D341Med (cell line): Measurements from ENCODE around the gene CMTM5.
"Not testable (repeated sequence)": the region's sequence is repeated elsewhere in the genome, so short reads cannot be mapped to it uniquely, and the experiment has no call there.

Experiments
- DNase-seq: peaks from one replicate; pipeline ENCODE4 v3.0.0; 2012; ENCODE audit warnings: low spot score

Gene CMTM5

DNA sequence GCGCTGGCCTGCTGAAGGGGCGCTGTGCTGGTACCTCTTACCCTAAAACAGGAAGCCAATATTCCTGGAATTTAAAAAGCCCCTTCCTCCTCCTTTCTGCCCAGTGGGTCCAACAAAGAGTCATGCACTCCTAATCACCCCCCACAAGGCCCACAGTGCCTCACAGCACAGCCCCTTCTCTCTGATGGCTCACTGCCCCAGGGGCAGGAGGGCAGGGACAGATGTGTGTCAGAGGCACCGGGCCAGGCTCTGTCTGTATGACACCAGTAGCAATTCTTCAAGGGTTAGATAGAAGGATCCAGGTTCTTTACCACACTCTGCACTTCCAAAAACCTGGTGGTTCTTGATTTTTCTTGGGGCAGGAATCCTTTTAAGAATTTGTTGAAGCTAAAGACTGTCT, 22.3 kb downstream of the CMTM5 start:
- no peak for DNase-seq

DNA sequence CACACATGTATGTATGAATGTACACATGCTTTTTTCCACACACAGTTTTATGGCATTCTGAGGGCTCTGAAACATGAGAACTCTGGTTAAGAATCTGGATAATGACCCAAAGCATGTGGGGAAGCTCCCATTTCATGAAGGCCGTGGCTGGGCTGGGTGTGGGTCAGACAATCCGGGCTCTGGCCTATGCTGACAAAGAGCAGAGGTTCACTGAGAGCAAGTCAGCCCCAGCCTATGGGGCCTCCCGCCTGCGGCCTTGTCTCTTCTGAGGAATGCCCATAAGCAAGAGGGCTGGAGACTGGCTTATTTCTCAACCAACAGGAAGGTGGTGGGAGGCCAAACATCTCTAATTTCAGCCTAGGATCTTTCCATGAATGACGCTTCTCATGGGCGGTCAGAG, 22.7 kb downstream of the CMTM5 start:
- DNase-seq: no peak

DNA sequence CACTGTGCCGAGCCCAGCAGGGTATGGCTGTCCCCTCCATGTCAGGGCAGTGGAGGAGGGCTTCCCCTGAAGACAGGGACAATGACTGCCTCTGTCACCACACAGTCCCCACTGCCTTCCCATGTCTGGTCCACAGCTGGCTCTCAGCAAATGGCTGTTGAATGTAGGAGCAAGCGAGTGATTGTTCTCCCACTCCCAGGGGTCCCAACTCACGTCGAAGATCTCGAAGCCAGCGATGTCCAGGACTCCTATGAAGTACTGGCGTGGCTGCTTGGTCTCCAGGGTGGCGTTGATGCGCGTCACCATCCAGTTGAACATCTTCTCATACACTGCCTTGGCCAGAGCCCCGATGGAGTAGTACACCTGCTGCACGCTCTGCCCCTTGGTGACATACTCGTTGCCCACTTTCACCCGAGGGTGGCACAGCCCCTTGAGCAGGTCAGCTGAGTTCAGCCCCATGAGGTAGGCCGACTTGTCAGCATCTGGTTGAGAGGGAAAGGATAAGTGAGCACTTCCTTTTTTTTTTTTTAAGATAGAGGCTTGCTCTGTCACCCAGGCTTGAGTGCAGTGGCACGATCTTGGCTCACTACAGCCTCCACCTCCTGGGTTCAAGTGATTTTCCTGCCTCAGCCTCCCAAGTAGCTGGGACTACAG, 23.8 kb downstream of the CMTM5 start:
- not testable (repeated sequence) for DNase-seq

DNA sequence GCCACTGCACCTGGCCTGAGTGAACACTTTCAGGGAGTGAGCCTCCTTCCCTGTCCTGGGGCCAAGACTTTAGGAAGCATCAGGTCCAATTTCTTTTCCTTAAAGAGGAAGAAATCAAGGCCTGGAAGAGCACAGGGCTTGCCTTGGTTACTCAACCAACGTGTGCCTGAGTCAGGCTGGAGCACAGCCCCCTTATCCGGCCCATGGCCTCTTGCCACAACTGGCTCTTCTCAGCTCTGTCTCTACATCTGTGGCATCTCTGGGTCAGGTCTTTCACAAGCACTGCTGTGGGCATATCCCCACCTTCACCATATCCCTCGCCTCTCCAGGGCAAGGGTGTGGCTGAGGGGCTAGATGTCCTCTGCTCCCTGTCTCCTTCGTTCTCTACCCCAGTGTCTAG, 24.4 kb downstream of the CMTM5 start:
- no peak for DNase-seq

DNA sequence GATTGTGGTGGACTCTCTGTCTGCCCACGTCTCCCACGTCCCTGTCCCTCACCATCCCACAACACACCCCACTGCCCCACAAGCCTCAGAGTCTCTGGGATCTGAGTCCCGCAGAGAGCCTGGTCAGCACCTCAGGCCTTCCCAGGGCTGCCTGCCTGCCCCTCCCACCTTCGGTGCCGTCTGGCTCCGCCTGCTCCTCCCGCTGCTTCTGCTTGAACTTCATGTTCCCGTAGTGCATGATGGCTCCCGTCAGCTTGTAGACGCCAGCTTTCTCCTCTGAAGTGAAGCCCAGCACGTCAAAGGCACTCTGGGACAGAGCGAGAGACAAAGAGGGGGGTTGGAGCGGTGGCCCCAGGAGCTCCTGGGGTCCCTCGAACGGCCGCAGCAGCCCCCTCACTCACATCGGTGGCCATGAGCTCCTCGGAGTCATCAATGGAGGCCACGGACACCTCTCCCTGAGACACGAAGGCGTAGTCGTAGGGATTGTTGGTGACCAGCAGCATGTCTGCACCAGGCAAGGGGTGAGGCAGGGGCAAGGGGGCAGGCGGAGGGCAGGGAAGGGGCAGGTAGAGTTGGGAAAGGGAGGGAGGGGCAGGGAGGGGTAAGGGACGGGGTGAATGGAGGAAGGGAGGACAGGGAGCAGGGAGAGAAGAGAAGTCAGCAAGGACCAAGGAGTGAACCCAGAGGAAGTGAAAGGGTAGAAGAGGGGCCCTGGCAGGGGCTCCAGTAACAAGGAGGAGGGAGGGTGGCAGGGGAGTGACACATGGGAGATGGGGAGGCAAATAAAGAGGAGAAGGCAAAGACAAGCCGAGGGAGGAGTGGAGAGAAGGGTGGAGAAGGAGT, 25.7 kb downstream of the CMTM5 start:
- no peak for DNase-seq

DNA sequence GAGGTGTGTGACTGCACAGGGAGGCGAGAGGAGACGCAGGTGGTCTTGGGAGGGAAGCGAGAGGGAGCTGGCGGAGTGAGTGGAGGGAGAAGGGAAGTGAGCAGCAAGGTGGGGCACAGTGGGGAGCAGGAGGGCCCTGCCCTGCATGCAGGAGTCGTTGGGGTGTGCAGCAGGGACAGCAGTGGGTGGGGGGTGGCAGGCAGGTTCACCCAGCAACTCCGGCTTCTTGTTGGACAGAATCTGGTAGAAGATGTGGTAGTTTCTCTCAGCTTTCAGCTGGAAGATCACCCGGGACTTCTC, 26.2 kb downstream of the CMTM5 start:
- no peak for DNase-seq

DNA sequence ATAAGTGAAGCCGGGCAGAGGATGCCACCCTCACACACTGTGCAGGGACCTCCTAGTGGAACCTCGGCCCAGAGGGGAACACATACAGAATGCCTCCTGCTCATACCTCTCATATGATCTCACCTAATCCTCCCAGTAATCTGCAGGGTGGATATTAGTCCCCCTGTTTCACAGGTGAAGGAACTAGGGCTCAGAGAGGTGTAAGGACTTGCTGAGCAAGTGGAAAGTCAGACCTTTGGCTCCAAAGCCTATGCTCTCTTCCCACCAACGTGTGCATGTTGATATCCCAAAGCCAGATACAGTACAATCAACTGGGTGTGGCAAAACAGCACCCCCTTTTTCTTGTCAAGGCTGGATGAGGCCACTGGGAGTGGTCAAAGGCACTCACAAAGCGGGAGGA, 27.1 kb downstream of the CMTM5 start:
- no peak for DNase-seq

DNA sequence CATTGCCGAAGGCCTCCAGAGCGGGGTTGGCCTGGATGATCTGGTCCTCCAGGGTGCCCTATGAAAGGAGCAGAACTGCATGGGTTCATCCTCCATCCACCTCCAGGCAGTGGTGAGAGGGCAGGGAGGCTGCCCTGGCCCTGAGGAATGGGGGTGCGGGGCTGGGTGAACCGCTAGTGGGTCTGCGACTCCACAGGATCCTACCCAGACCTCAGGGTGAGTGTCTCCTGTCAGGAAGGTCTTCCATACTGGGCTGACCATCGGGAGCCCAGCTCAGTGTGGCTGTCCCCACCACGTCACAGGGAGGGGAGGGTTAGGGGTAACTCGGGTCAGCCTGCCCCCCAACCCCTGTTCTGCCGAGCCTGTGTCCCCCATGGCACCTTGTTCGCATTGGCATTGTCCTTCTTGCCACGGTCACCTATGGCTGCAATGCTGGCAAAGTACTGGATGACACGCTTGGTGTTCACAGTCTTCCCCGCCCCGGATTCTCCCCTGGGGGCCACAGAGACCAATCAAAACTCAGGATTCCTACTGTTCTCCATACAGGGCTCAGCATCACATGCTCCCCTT, 27.6 kb downstream of the CMTM5 start:
- DNase-seq: no peak

DNA sequence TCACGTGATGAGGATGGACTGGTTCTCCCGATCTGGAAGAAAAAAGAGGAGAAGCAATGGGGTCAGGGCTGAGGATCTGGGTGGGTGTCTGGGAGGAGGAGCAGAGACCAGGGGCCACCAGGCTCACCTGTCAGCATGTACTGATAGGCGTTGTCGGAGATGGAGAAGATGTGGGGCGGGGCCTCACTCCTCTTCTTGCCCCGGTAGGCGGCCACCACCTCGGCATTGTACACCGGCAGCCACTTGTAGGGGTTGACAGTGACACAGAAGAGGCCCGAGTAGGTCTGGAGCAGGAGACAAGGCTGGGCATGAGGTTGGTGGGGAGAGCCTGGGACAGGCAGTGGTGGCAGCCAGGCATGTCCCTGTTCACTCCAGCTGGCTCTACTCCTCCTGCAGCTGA, 28.2 kb downstream of the CMTM5 start:
- no peak for DNase-seq

DNA sequence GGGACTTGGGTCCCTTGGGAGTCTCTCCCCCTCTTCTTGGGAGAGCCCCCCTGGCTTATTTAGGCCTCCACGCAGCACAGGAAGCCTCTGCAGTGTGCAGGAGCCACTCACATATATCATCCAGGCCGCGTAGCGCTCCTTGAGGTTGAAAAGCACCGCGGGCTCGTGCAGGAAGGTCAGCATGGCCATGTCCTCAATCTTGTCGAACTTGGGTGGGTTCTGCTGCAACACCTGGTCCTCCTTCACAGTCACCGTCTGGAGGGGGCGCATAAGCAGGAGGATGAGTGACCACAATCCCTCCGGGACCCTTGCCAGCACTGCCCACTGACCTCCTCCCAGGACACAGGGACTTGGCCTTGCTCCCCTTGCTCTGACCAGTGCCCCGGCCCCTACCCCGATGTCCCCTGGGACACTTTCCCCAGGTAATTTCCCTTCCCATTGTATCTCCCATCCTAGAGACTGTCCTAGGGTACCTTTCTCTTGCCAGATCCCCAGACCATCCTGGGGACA, 28.7 kb downstream of the CMTM5 start:
- DNase-seq: no peak

DNA sequence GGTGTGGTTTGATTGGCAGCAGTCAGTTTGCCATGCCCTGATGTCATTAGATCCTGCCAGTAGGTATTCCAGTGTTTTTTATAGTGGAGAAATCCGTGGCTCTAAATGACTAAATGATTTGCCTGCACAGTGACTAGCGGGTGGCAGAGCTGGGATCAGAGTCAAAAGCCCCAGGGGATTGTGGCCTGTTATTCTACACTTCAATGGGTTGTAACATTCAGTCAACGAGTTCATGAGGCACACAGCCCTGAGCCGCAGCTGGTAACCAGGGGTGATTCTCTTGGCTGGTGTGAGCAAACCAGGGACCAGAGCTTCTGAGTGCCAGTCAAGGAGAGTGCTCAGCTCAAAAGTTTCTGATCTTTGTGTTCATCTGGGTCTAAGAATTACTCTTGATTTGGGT, 29.4 kb downstream of the CMTM5 start:
- no peak for DNase-seq

DNA sequence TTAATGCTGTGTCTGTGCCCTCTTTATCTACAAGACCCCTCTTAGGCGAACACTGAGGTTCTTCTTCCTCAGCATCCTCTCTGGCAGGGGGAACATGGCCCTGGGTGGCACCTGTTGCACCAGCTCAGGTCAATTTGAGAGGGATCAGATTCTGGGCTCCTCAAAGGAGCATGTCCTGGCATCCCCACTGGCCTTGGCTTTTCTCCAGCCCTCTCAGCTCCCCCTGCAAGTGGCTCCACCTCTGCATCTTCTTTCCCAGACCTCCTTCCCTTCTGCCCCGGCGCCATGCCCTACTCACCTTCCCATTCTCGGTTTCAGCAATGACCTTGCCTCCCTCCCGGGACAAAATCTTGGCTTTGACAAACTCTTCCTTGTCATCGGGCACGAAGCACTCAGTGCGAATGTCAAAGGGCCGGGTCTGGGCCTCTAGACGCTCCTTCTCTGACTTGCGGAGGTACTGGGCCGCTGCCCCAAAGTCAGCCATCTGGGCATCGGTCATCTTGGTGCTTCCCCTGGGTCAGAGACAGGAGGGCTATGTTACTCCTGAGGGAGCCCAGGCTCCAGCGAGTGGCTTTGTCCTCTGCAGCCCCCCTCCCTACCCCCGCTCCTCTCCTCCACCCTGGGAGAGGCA, 30.0 kb downstream of the CMTM5 start:
- no peak for DNase-seq

DNA sequence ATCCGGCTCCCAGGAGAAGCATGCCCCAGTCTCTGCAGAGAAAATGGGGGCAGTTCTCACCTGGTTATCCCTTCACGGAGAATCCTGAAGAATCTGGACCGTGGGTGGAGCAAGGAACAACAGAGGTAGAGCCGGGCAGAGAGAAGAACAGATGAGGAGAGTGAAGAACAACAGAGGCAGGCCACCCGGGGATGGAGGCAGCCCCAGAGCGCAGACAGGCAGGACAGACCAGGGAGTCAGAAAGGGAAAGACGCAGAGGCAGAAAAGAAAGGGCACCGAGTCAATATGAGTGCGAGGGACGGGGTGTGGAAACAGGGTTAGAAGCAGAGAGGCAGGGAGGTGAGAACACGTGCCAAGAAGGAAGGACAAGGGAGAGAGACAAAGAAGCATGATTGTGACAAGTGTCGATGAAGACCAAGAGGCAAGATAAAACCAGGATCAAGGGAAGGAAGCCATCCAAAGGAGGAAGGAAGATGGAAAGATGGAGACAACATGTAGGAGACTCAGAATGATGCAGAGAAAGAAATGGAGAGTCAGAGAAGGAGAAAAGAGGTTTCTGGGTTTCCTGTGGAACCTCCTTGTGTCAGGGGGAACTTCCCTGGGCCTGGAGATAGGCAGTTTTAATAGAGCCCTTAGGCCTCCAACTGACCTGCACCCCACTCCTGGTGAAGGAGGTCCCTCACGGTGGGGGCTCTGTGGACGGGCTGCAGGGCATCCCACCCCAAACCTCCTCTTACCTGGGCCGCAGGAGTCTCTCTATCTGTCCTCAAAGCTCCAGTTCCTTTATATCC, 30.9 kb downstream of the CMTM5 start, which contains the start of gene MYH6:
Gene MYH6, minus strand, starts transcription at position 758 of the 791 bp plus-strand sequence. CDS start 1,050 bp downstream, outside the sequence.
- DNase-seq: no peak

DNA sequence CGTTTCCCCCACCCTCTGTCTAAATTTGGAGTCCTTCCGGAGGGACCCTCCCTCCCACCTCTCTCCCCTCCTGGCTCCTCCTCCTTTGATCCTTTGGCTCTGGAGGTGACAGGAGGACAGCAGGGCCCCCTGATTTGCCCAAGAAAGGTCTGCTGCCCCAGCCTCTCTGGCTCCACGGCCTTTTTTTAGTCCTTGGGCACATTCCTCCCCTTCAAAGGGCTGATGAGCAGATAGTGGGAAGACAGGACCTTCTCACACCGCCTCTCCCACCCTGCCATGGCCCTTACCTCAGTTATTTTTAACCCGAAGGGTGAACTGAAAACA, 31.4 kb downstream of the CMTM5 start:
- no peak for DNase-seq

DNA sequence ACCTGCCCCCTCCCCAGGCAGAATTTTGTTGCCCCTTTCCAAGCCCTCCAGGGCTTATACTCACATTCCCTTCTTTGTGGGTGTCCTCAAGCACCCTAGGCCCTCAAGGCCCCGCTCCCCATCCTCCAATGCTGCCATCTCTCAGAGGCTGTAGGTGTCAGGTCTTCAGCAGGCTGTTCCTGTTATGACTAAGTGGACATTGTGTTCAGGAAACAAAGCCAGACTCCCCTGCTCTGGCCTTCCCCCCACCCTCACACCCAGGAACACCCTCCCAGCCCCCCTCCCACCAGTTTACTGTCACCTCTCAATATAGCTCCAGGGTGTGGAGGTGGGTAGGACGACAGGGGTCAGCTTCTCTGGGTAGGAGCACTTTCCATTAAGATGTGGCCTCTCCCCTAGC, 32.6 kb downstream of the CMTM5 start:
- no peak for DNase-seq

DNA sequence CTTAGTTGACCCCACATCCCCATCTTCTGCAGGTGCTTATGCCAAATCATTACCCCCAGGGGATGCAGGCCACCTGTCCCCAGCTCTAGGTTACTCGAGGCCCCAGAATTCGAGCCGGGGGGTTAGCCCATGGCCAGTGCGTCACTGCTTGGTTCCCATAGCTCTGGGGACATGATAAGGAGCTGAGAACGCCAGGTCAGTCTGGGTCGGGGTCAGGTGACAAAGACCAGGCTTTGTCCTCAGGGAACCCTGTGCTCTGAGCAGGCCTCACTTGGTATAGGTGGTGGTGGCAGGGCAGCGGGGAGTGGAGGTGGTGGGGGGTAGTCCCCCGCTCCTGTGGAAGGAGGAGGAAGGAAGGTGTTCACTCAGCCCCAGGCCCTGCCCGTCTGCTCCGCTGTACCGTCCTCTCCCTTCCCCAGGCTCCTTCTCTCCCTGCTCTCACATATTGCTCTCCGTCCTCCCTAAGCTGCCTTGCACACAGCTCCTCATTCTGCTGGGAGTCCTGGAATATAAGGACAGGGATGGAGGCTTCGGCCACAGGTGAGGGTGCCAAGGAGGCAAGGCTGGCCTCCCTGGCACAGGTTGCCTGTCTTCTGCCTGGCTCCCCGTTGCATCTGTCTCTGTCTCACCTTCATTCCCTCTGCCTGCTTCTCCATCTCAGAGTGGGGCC, 33.3 kb downstream of the CMTM5 start:
- DNase-seq: no peak

DNA sequence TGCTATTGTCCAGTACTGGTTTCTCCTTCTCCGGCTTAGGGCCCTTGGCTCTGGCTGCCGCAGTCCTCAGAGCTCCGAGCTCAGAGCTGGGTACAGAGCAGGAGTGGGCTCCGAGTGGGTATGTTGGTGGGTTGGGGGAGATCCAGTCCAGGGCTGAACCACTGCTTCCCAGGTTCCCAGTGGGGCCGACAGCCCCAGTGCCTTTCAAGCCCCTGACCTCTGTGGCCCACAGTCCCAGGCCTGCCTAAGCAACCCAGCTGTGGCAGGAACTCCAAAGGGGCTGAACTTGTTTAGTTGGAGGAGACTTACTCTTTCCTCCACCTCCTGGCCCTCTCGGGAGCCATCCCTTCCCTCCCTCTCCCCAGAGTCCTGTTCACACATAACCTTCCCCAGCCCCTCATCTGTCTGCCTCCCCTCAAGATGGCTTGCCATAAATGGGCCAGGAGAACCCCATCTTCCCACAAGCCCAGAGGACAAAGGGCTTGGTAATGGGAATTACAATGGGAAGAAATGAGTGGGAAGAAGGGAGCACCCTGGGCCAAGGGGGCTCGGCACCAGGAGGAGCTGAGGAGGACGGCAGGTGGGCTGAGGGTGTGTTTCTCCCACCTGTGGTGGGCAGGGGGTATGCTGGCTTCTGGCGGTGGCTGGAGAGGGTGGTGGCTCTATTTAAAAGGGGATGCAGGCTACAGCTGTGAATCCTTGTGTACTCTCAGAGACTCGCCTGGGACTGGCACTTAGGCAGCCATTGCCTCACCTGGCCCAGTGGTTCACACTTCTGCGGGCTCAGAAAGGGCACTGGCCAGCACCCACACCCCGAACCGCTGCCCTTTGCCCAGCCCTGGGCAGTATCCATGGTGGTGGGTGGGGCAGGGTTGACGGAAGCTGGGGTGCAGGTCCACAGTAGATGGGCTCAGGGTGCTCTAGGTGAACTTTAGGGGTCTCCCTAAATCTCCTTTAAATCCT, 35.0 kb downstream of the CMTM5 start:
- no peak for DNase-seq

DNA sequence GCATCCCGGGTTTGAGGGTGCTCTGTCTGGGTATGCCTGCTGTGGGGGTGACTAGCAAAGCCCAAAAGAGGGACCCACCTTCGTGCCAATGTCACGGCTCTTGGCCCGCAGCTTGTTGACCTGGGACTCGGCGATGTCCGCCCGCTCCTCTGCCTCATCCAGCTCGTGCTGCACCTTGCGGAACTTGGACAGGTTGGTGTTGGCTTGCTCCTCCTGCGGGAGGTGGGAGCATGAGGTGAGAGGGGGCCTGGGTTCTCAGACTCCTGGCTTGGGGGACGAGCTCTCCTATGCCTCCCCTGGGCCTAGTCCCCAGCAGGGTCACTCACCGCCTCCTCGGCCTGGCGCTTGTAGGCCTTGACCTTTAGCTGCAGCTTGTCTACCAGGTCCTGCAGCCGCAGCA, 36.8 kb downstream of the CMTM5 start:
- DNase-seq: no peak

DNA sequence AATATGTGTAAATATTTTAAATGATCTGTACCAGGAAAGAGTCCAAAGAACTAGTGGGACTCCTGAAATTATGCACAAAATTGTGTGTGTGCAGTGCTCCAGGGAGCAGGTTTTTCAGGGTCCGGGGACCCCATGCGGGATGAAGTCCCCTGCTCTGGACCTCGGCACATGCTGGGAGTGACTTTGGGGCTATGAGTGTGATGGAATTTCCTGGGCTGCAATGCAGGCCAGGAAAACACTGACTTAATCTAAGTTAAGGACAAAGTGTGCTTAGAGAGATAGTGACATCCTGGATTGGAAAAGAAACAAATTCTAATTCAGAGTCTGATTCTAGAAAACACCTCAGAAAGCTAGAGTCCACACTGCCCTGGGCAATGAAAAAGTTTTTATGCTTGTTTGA, 37.4 kb downstream of the CMTM5 start:
- no peak for DNase-seq
